Choroid plexus epithelial cell (primary cell): ENCODE data around the gene ZNF821.

ENCODE experiments used
- DNase-seq: peaks from one replicate; pipeline ENCODE4 v3.0.0-alpha.2; 2010; ENCODE audit warnings: low read depth
- H3K4me3 ChIP-seq: 2 replicates; pipeline ENCODE4 v1.5.1; 2011; ENCODE audit warnings: low read depth, mild to moderate bottlenecking, control low read depth, low read length, moderate library complexity
- TF ChIP-seq, protein P1 (sequence below): conservative IDR thresholded peaks from 2 replicates; pipeline ENCODE4 v1.5.1; 2011; ENCODE audit warnings: low read depth, mild to moderate bottlenecking, control low read depth, inconsistent platforms, low read length, moderate library complexity

Gene ZNF821

DNA sequence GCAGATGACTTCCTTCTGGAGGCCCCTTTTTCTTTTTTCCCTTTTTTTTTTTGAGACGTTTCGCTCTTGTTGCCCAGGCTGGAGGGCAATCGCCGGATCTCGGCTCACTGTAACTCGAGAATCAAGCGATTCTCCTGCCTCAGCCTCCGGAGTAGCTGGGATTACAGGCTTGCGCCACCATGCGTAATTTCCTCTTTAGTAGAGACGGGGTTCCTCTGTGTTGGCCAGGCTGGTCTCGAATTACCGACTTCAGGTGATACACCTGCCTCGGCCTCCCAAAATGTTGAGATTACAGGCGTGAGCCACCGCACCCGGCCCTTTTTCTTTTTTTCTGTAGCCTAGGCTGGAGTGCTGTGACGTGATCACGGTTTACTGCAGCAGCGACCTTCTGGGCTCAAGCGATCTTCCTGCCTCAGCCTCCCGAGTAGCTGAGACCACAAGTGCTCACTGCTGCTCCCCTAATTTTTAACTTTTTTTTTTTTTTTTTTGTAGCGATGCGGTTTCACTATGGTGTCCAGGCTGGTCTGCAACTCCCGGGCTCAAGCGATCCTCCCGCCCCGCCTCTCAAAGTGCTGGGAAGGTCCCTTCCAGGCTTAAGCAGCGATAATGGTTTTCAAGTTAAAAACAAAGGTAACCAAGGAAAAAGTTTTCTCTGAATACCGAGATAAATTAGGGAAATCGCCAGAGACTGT lies 10.4 kb upstream of the ZNF821 start:
- TF ChIP-seq, protein P1, sequence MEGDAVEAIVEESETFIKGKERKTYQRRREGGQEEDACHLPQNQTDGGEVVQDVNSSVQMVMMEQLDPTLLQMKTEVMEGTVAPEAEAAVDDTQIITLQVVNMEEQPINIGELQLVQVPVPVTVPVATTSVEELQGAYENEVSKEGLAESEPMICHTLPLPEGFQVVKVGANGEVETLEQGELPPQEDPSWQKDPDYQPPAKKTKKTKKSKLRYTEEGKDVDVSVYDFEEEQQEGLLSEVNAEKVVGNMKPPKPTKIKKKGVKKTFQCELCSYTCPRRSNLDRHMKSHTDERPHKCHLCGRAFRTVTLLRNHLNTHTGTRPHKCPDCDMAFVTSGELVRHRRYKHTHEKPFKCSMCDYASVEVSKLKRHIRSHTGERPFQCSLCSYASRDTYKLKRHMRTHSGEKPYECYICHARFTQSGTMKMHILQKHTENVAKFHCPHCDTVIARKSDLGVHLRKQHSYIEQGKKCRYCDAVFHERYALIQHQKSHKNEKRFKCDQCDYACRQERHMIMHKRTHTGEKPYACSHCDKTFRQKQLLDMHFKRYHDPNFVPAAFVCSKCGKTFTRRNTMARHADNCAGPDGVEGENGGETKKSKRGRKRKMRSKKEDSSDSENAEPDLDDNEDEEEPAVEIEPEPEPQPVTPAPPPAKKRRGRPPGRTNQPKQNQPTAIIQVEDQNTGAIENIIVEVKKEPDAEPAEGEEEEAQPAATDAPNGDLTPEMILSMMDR = peak; percentile 25
- H3K4me3 ChIP-seq = peak overlapping the region; percentile 96
- peak; percentile 79 for DNase-seq

DNA sequence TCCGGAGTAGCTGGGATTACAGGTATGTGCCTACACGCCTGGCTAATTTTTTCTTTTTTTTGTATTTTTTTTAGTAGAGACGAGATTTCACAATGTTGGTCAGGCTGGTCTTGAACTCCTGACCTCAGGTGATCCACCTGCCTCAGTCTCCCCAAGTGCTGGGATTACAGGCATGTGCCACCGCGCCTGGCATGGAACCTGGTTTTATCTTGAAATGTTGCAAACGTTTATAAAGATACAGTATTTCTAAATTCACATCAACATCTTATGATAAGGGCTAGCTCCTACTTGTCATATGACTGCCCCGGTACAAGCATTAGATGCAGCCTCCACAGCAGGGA lies 9.9 kb upstream of the ZNF821 start:
- DNase-seq = no peak
- TF ChIP-seq, protein P1 = no peak
- H3K4me3 ChIP-seq = peak overlapping the region; percentile 96

DNA sequence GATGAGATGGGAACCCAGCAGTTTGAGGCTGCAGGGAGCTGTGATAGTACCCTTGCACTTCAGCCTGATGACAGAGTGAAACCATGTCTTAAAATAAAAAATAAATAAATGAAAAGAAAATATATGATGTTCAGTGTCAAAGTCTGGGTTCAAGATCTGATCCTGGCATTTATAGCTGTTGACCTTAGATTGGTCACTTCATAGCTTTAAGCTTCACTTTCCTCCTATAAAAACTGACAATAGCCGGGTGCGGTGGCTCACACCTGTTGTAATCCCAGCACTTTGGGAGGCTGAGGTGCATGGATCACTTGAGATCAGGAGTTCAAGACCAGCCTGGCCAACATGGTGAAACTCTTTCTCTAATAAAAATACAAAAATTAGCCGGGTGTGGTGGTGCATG lies 5.2 kb upstream of the ZNF821 start:
- no peak for DNase-seq
- no peak overlapping the region for H3K4me3 ChIP-seq
- TF ChIP-seq, protein P1 = no peak

DNA sequence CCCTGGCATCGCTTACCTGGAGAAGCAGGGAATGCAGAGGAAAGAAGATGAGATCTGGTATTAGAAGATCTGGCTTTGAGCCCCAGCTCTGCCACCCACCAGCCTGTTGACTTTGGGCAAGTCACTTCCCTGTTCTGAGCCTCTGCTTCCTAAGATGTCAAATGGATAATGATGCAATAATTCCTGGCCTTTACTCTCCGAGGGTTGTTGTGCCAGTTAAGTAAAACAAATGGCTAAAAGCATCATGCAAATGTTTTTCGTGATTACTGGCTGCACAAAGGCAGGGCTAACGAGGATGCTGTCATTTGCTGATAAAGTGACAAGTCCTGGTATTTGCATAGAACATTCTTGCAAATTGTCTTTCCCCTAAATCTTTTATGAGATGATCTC lies 1.3 kb upstream of the ZNF821 start:
- DNase-seq = no peak
- TF ChIP-seq, protein P1 = no peak
- no peak overlapping the region for H3K4me3 ChIP-seq

DNA sequence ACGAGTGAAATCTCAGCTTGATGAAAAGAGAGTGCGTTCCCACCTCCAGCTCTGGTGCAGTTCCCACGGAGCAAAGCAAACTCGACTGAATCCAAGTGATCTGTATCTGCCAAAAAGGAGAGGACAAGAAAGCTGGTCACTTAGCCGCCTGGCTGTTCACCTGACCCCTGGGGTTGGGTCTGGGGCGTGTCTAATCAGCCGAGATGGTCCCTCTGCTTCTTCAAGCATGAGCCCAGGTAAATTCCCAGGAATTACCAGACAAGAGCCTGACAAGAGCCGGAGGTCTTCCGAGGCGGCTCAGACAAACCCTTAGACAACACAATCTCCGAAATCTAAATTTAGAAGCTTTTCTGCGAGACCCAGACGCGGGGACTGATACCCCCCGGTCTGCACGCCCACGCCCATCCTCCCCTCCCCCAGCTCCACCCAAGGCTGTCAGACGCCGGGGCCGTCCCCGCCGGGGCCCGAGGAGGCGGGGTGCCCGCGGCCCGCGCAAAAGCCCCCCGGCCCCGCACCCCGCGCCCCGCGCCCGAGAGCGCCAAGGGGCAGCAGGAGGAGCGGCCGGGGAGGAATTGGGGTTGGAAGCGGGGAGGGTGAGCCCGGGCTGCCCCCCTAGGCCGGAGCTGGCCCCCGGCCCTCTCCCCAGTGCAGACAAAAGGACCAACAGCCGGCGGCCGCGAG lies 674 bp downstream of the ZNF821 start:
- TF ChIP-seq, protein P1 = peak; percentile 43
- DNase-seq = peak; percentile 23
- H3K4me3 ChIP-seq = peak overlapping the region; percentile 74

DNA sequence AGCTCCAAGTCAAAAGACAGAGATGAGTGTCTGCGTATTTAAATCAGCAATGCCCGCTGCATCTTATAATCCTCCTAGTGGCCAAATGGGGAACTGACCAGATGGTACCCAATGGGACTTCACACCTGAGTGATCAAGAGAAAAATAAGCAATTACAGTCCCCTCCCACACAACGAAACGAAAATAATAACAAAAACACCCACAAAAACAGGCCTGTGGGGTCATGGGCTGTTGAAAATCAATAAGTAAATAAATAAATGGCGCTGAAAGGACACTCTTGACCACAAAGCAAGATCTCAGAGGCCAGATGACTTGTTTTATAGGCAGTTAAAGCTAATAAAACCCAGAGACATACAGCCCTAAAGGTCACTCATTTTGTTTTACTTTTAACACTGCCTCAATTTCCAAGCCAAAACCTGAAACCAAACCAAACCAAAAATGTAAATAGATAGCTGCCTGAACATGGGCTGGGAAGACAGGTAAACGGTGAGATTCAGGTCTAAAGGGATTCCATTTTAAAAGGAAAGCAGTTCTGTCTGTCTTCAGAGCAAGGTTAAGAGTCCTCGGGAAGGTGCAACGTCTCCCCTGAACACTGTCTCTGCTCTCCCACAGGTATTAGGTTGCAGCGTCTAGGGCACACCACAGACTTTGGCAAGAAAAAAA lies 1.3 kb downstream of the ZNF821 start:
- DNase-seq = peak; percentile 87
- TF ChIP-seq, protein P1 = peak; percentile 86
- H3K4me3 ChIP-seq = peak overlapping the region; percentile 74
